Mesodermal cell (in vitro differentiated cells): ENCODE data around the gene PRRX1.

Experiments
- H3K27ac ChIP-seq: 2 replicates; pipeline ENCODE4 v1.7.0; 2013; ENCODE audit warnings: mild to moderate bottlenecking, low read depth, low read length, moderate library complexity; ENCODE audit not compliant: severe bottlenecking
- H3K36me3 ChIP-seq: 2 replicates; pipeline ENCODE4 v1.7.1; 2013; ENCODE audit warnings: mild to moderate bottlenecking, low read length, moderate library complexity; ENCODE audit not compliant: control insufficient read depth, insufficient read depth
- H3K4me1 ChIP-seq: one replicate; pipeline ENCODE4 v1.7.1; 2013; ENCODE audit warnings: mild to moderate bottlenecking, low read length; ENCODE audit not compliant: insufficient read depth, control insufficient read depth, poor library complexity, severe bottlenecking
- H3K4me3 ChIP-seq: 2 replicates; pipeline ENCODE4 v1.7.0; 2013; ENCODE audit warnings: low read length, control low read depth, mild to moderate bottlenecking; ENCODE audit not compliant: insufficient read depth, poor library complexity, severe bottlenecking; ENCODE audit errors: extremely low read depth
- H3K9me3 ChIP-seq: 2 replicates; pipeline ENCODE4 v1.7.1; 2013; ENCODE audit warnings: mild to moderate bottlenecking, low read length, moderate library complexity; ENCODE audit not compliant: control insufficient read depth
- WGBS, 2 experiments: methylation state at CpG; one replicate each; pipeline ENCODE4 v1.1.5; 2013; ENCODE audit warnings: missing lambda C conversion rate in 2 of 2; ENCODE audit not compliant: insufficient coverage in 2 of 2; 5-methylcytosine and 5-hydroxymethylcytosine counted together

Gene PRRX1

DNA sequence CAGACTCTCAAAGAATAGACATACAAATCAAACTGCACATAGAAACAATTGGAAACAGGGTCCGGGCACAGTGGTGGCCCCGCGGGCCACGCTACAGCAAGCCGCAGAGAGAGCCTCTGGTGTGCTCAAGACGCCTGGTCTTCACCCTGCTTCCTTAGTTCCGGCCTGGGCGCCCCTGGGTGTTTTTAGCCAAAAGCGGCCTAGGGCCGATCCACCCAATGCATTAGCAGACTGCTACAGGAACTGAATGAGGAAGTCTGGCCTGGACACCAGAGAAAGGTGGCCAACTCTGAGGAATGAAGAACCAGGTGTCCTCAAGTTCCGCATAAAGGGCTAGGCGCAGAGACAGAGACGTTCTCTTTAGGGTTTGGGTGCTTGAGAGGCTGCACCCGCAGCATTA lies 1.7 kb downstream of the PRRX1 start:
- 41 to 53% methylated on average over 14 of the region's 14 CpGs for WGBS, 2 experiments
- Histone ChIP-seq H3K4me3 (peak overlapping the region; percentile 54), H3K9me3 (no peaks in the 10 kb centered on the region), H3K27ac (no peak overlapping the region), H3K4me1 (peaks cover 22% of the 10 kb centered on the region), H3K36me3 (no peaks in the 10 kb centered on the region)

DNA sequence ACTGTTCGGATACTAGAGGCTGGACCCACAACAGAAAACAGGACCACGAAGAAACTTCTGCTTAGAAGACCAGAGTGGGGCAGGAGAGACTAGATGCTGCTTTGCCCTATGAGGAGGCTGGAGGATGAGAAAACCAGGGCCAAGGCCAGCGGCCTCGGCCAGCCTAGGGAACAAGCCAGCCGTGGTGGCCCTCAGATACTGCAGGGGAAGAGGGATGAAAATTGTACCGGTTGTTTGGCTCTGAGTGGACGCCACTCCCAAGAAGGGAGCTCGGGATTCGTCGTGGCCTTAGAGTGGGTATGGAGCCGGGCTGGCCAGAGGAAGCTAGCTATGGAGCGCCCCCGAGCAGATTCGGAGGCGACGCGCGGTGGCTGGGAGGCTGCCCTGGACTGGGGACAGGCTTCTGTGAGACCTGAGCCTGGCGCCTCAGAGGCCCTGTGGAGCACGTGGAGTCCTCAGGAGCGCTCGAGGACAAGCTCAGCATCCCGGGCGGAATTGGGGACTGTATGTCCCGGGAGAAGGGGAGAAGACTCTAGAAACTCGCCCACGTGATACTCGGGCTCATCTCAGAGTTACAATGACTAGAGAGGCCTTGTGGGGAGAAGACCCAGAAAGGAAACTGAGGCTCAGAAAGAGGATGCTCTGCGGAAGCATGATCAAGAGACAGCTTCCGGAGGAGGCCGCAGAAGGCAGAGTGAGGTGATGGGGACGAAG lies 2.8 kb downstream of the PRRX1 start:
- H3K4me3 ChIP-seq, result peak overlapping the region; percentile 16
- H3K36me3 ChIP-seq, result no peaks in the 10 kb centered on the region
- WGBS, 2 experiments, result 36 to 42% methylated on average over 30 of the region's 32 CpGs
- H3K9me3 ChIP-seq, result no peaks in the 10 kb centered on the region
- no peak overlapping the region for H3K27ac ChIP-seq
- peaks cover 21% of the 10 kb centered on the region for H3K4me1 ChIP-seq

DNA sequence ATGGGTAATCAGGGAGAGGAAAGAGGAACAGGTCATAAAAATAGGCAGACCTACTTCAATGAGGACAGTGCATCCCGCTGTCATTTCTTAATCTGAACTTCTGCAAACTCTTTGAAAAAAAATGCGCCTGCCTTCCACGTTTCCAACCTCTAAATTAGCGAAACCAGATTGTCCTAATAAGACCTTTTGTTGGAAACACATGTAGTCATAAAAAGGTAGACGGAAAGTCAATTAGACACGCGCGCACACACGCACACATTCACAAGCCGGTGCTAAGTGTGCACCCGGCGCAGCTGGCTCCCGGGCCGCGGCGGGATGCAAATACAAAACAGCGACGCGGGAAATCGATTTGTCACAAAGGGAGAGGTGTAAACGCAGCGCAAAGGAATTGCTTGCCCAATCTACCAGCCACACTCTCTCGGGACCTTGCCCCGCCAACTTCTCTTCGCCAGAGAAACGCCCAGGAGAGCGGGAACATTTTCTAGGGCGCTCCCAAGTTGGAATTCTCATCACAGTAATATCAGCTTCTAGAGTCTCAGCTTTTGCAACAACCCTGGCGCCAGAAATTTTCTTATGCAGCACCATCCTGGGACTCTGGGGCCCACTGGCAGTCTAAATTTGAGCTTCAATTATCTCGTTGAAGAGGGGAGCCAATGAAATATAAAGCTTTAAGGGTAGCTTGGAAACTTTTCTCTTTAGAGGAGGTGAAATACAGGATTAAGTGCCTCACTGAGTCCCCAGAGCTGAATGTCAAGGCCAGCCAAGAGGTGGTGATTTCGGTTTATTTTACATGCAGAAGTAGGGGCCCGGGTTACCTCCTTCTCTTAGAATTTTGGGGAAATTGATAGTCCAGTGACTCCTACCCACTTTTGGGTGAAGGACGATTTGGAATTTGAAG lies 4.5 kb downstream of the PRRX1 start:
- H3K9me3 ChIP-seq, result no peaks in the 10 kb centered on the region
- no peaks in the 10 kb centered on the region for H3K36me3 ChIP-seq
- peak overlapping the region; percentile 12 for H3K4me3 ChIP-seq
- no peak overlapping the region for H3K27ac ChIP-seq
- H3K4me1 ChIP-seq, result peaks cover 6% of the 10 kb centered on the region
- 8 to 22% methylated on average over 21 to 26 of the region's 33 CpGs for WGBS, 2 experiments

DNA sequence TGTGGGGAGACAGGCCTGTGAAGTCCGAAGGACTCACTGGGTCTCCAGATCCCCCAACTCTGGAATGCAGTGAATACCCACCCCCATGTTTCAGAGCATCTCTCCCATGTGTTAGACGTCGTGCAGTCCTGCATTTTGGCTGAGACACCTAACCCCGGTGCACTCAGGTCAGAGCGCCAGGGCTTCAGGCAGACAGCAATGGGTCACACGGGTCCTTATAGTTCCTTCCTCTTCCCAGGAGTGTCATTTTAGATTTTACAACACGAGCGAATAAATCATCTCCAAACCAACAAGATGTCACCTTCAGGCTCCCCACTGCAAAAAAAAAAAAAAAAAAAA lies 5.1 kb downstream of the PRRX1 start:
- Histone ChIP-seq H3K4me3 (no peak overlapping the region), H3K27ac (no peak overlapping the region), H3K9me3 (no peaks in the 10 kb centered on the region), H3K4me1 (peaks cover 2% of the 10 kb centered on the region), H3K36me3 (no peaks in the 10 kb centered on the region)
- 21 to 40% methylated on average over 1 to 8 of the region's 8 CpGs for WGBS, 2 experiments

DNA sequence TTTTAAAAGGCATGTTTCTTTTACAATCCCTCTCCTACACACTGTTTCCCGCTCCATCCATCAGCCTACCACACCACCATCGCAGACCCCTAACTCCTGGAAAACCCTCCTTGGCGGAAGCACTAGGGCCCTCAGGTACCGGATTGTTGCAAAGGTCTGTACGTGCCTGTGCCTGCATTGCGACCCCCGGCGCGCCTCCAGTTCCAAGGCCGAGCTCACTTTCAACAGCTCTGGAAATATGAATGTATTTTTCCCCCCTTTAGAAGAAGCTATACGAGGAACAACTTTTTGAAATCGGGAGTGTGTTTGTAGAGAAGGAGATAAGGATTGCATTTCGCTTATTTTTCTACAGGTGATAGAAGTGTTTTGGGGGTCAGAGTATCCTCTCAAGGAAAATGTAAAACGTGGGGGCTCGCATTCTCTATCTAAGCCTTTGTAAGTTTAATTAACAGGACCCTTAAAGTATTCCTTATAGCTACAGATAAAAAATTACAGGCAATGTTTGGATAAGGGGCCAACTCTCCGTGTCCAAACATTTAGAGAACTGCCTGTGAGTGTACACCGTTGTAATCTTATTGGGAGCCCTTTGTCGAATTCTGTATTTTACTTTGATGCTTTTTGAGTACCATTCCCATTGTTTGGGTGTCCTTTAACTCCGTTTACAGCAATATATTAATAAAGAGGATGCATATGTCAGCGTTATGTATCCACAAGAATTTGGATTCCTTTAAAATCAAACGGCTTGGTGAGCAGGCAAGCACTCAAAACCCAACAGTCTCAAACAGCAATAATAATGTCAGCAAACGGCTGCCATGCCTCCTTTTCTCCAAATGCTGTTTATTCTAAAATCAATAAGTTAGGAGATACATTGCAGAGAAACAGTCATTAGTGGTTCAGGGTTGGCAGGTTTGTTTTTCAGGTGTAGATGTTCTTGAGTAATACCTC lies 5.9 kb downstream of the PRRX1 start:
- Histone ChIP-seq H3K27ac (no peak overlapping the region), H3K4me3 (no peak overlapping the region), H3K4me1 (no peaks in the 10 kb centered on the region), H3K9me3 (no peaks in the 10 kb centered on the region), H3K36me3 (no peaks in the 10 kb centered on the region)
- WGBS, 2 experiments, result 39 to 41% methylated on average over 9 to 11 of the region's 22 CpGs

DNA sequence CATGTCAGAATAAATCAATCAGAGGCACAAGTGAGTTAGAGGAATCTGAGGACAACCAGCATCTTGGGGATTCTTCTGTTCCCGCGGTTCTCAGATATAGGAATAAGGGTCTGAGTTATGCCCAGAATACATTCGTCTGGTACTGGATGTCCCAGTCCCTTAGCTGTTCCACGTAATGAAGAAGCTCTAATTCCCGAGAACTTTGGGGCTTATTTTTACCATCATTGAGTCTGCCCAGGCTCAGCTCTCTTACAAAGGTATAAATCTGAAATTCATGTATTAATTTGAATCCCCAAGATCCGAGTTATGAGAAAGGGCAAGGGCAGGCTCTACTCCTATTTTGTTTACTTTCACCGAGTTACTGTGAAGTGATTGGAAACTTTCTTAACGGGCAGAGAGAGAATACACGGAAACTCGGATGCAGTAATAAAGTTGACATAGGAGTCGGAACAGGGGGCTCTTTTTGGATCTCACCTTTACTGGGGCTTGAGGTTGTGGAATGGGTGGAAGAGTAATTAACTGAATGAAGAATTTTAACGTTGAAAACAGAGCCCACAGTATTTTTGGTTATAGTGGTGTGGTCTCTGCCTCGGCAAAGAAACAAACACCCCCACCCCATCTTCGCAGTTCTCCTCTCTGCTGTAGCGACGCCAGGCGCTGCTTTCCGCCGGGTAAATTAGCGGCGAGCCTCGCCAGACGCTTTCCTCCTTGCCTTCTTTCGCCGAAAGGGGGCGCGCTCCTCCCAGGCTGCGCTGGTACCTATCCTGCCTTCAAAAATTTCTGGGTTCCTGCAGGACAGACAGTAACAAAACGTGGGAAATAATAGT lies 7.1 kb downstream of the PRRX1 start:
- no peaks in the 10 kb centered on the region for H3K4me1 ChIP-seq
- no peak overlapping the region for H3K27ac ChIP-seq
- H3K36me3 ChIP-seq, result no peaks in the 10 kb centered on the region
- 9 to 13% methylated on average over 14 to 23 of the region's 29 CpGs for whole genome bisulfite sequencing, 2 experiments
- no peak overlapping the region for H3K4me3 ChIP-seq
- no peaks in the 10 kb centered on the region for H3K9me3 ChIP-seq

DNA sequence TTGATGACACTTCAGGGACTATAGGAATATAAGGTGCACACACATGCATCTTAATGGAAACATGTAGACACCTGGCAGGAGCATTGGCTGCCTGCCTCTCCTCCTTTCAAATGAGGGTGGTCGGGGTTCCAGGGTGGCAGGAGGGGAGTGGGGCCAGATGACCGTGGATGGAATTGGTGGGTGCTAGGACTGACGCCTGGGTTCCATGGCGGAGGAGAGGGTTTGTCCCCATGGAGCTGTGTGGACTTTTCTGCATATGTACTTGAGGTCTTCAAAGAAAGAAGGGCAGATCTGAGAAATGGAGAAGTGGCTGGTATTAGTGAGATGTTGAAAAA lies 7.7 kb downstream of the PRRX1 start:
- Histone ChIP-seq H3K4me1 (no peaks in the 10 kb centered on the region), H3K9me3 (no peaks in the 10 kb centered on the region), H3K36me3 (no peaks in the 10 kb centered on the region), H3K4me3 (no peak overlapping the region), H3K27ac (no peak overlapping the region)
- 91 to 92% methylated on average over 4 of the region's 4 CpGs for WGBS, 2 experiments

DNA sequence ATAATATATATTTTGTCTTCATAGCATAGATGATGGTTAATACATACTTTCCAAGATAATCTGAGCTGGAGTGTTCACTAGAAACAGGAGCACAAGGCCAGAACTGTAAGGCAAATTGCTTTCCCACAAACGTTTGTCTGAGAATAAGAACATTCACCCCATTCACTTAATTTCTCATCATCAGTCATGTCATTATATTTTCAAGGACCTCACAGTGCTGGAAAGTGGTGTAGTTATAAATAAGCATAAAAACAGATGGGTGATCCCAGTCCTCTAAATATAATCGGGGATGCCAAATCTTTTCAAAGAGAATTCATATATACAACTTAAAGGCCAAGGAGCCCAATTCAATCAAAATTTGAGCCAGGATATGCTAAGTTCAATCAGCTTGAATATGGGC lies 8.4 kb downstream of the PRRX1 start:
- Histone ChIP-seq H3K4me1 (no peaks in the 10 kb centered on the region), H3K4me3 (no peak overlapping the region), H3K27ac (no peak overlapping the region), H3K36me3 (no peaks in the 10 kb centered on the region), H3K9me3 (no peaks in the 10 kb centered on the region)
- no CpG with 5 or more reads among the region's 2 CpGs for WGBS, 2 experiments

DNA sequence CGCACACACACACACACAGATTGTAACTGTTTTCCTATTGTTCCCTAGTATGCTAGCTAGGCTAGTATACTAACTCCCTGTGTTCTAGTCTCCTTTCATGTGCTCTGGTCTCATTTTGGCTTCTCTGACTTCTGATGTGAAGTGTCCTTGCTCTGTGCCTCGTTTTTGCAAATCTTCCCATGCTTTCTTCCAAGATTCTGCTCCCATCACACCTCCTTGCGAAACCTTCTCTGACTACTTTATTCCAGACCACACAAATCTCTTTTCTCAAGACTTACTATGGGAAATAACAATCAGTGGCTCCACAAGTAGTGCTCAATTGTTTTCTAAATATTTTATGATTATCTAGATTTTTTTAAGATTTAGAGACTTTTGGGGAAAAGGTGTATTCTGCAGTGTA lies 10.3 kb downstream of the PRRX1 start:
- Histone ChIP-seq H3K4me1 (no peaks in the 10 kb centered on the region), H3K27ac (no peak overlapping the region), H3K9me3 (no peaks in the 10 kb centered on the region), H3K4me3 (no peak overlapping the region), H3K36me3 (no peaks in the 10 kb centered on the region)
- 66 to 92% methylated on average over 2 to 3 of the region's 3 CpGs for WGBS, 2 experiments

DNA sequence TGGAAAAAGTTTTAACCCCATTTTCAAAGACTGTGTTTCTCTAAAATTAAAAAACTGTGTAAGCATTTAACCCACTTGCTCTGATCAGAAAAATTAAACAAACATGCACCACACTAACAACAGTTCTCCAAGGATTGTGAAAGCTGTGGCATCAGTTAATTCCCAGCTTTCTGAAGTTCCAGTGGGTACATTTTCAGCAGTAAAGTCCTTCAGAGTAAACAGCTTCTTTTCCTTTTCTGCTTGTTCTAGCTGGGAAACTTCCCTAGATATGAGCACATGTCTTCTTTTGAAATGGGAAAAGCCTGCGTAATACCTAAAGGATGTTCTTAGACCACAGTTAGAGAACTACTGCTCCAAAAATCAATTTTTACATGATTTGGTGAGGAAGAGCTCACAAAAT lies 11.1 kb downstream of the PRRX1 start:
- Histone ChIP-seq H3K36me3 (no peaks in the 10 kb centered on the region), H3K4me1 (no peaks in the 10 kb centered on the region), H3K27ac (no peak overlapping the region), H3K9me3 (no peaks in the 10 kb centered on the region), H3K4me3 (no peak overlapping the region)
- WGBS, 2 experiments, result 100% methylated on average over 1 of the region's 1 CpG; no CpG with 5 or more reads in 1 of the 2 experiments
